ENCODE measurements around the gene GTPBP3.

GRCh38 chr19:17357078-17357666 lies 19.8 kb downstream of the GTPBP3 start:
- TF ChIP-seq, protein P1, sequence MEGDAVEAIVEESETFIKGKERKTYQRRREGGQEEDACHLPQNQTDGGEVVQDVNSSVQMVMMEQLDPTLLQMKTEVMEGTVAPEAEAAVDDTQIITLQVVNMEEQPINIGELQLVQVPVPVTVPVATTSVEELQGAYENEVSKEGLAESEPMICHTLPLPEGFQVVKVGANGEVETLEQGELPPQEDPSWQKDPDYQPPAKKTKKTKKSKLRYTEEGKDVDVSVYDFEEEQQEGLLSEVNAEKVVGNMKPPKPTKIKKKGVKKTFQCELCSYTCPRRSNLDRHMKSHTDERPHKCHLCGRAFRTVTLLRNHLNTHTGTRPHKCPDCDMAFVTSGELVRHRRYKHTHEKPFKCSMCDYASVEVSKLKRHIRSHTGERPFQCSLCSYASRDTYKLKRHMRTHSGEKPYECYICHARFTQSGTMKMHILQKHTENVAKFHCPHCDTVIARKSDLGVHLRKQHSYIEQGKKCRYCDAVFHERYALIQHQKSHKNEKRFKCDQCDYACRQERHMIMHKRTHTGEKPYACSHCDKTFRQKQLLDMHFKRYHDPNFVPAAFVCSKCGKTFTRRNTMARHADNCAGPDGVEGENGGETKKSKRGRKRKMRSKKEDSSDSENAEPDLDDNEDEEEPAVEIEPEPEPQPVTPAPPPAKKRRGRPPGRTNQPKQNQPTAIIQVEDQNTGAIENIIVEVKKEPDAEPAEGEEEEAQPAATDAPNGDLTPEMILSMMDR (IDR thresholded peaks at IDR 0.05; ENCODE audit: borderline replicate concordance, extremely low read depth, low read length, poor library complexity, severe bottlenecking): no peak
- no peak for TF ChIP-seq EZH2 (IDR thresholded peaks at IDR 0.05; ENCODE audit: borderline replicate concordance, low read depth, low read length, severe bottlenecking)

Measured in DND-41 (cell line).